AG10803 (cell line): ENCODE data around the gene SBNO2.

Source experiments
- DNase-seq: peaks from one replicate; pipeline ENCODE4 v3.0.0; 2010; ENCODE audit warnings: low read depth
- H3K4me3 ChIP-seq: 2 replicates; pipeline ENCODE4 v1.5.1; 2011; ENCODE audit warnings: mild to moderate bottlenecking, low read length, control low read depth
- TF ChIP-seq, protein P1 (sequence below): conservative IDR thresholded peaks from 2 replicates; pipeline ENCODE4 v1.5.1; 2011; ENCODE audit warnings: mild to moderate bottlenecking, low read length, control low read depth, inconsistent platforms

The SBNO2 gene

DNA sequence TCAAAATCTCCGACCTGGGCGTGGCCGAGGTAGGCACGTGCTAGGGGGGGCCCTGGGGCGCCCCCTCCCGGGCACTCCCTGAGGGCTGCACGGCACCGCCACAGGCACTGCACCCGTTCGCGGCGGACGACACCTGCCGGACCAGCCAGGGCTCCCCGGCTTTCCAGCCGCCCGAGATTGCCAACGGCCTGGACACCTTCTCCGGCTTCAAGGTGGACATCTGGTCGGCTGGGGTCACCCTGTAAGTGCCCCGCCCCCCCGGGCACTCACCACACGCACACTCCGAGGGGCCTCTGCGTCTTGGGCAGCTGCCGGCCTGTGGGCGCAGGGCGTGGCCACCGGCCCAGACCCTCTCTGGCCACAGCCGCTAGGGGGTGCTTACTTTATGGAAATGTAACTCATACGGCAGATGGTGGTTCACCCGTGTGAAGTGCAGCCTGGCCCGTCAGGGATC, 46.4 kb upstream of the SBNO2 start:
- H3K4me3 ChIP-seq: no peak overlapping the region
- TF ChIP-seq, protein P1, sequence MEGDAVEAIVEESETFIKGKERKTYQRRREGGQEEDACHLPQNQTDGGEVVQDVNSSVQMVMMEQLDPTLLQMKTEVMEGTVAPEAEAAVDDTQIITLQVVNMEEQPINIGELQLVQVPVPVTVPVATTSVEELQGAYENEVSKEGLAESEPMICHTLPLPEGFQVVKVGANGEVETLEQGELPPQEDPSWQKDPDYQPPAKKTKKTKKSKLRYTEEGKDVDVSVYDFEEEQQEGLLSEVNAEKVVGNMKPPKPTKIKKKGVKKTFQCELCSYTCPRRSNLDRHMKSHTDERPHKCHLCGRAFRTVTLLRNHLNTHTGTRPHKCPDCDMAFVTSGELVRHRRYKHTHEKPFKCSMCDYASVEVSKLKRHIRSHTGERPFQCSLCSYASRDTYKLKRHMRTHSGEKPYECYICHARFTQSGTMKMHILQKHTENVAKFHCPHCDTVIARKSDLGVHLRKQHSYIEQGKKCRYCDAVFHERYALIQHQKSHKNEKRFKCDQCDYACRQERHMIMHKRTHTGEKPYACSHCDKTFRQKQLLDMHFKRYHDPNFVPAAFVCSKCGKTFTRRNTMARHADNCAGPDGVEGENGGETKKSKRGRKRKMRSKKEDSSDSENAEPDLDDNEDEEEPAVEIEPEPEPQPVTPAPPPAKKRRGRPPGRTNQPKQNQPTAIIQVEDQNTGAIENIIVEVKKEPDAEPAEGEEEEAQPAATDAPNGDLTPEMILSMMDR: no peak
- DNase-seq: no peak

DNA sequence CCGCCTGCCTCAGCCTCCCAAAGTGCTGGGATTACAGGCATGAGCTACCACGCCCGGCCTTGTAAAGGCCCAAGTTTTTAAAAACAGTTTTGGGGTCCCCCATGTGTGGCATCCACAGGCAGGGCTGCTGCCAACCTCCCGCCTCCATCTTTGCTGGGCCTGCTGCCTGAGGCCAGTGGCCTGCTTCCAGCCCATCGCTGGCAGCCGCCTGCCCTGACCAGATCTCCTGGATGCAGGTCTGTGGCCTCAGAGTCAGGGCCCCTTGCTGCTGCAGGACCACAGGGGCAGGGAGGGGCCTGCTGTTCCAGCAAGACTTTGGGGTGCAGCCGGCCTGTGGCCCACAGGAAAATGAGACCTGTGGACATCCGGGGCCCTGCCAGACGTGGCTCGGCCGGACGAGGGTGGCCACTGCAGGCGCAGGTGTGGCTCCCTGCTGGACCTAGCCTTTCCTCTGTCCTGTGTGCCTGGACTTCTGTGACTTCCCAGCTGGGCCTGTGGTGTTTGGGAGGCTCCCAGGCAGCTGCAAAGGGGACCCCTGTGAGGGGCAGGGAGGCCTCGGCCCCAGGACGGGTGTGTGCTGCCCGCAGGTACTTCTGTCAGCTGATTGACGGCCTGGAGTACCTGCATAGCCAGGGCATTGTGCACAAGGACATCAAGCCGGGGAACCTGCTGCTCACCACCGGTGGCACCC, 45.9 kb upstream of the SBNO2 start:
- DNase-seq: no peak
- no peak overlapping the region for H3K4me3 ChIP-seq
- TF ChIP-seq, protein P1: no peak

DNA sequence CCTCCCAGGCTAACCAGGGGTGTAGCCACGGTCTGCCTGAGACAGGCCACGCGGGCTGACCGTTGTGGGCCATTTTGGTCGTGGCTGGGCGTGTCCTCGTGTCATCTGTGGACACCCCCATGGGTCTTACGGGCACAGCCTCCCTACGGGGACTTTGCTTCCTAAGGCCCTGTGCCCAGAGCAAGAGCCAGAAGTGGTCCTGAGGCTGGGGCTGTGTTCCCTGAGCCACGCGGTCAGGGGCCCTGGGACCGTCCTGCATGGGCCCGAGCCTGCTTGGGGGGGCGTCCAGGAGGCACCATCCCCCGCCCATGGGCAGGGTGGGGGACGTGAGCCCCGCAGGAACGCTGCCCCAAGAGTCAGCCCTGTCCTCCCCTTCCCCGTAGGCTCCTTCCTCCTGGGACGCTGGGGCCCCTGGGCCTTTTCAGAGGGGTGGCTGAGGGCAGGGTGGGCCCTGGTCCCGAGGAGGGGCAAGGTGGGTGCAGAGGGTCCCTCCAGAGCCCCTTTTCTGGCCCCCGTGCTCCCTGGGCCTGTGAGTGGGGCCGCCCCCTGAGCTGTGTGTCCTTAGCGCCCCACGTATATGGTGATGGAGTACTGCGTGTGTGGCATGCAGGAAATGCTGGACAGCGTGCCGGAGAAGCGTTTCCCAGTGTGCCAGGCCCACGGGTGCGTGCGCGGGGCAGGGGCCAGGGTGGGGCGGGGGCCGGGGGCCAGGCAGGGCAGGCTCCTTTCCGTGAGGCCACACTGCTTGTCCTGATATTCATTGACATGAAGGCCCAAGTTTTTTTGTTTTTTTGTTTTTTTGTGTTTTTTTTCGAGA, 44.9 kb upstream of the SBNO2 start:
- no peak for DNase-seq
- no peak overlapping the region for H3K4me3 ChIP-seq
- TF ChIP-seq, protein P1: no peak

DNA sequence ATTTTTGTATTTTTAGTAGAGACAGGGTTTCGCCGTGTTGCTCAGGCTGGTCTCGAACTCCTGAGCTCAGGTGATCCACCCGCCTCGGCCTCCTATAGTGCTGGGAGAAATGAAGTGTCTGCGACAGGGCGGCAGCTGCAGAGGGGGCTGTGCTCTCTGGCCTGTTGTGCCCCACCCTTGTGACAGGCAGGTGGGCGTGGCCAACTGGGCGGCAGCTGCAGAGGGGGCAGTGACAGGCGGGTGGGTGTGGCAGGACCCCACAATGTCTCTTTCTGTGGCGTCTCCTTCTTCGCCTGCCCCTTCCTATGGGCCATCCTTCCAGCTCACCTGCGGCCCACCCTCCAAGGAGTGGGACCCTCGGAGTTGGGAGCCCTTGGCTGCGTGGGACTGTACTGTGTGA, 43.3 kb upstream of the SBNO2 start:
- H3K4me3 ChIP-seq: no peak overlapping the region
- DNase-seq: no peak
- TF ChIP-seq, protein P1: no peak

DNA sequence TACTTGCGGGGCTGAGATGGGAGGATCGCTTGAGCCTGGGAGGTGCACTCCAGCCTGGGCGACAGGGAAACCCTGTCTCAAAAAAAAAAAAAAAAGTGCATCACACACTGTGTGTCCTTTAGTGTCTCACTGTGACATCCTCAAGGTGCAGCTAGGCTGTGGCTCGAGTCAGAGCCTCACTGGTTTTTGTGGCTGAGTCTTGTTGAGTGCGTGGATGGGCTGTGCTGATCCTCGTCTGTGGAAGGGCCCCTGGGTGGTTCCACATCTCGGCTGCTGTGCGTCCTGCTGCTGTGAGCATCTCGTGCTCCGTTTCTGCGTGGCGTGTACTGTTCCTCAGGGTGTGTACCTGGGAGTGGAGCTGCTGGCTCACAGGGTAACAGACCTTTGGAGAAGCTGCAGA, 42.7 kb upstream of the SBNO2 start:
- TF ChIP-seq, protein P1: no peak
- no peak overlapping the region for H3K4me3 ChIP-seq
- DNase-seq: no peak

DNA sequence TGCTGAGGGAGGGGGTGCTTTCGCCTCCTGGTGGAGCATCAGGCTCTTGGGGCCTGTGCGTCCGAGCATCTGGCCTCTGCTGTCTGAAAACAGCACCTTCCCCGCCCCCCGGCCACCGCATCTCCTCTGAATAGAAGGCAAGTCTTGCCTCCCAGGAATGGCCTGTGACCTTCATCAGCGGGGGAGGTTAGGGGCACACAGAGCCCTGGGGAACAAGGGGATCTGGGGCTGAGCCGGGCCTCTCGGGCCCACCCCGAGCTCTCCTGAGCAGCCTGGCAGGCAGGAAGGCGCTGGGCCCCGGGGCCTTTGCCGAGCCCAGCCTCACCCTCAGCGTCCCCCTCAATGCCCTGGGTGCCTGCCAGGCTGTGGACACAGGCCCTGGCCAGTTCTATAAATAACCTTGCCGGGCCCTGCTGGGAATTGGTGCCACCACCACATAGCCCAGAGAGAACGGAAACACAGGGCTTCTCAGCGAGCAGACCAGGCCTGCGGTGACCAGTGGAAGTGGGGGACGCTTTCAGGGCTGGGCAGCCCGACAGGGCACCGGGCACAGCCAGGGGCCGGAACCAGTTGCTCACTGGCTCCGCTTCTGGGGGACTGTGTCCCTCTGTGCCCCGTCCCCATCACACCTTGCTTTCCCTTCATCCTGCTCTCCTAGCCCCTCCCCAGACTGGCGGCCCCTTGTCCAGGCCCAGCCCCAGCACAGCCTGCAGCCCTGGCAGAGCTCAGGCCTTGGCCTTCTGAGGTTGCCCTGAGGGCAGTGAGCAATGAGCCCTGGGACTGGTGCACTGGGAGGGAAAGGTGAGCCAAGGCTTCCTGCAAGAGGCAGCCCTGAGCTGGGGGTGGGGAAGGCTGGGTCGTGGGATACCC, 41.0 kb upstream of the SBNO2 start:
- DNase-seq: no peak
- no peak overlapping the region for H3K4me3 ChIP-seq
- TF ChIP-seq, protein P1: no peak
